Measurements from ENCODE around the gene EIF3F.

GRCh38 chr11:7967097-7967496 is 20.0 kb upstream of the EIF3F start:
- TF ChIP-seq CTCF (conservative IDR thresholded peaks at IDR 0.05; ENCODE audit: low read depth, low read length): no peak
- TF ChIP-seq BHLHE40 (IDR thresholded peaks at IDR 0.05; ENCODE audit: low read depth, low read length): no peak
- no peak for TF ChIP-seq POLR2A (IDR thresholded peaks at IDR 0.05; ENCODE audit: low read depth, low read length)
- TF ChIP-seq RCOR1 (IDR thresholded peaks at IDR 0.05; ENCODE audit: insufficient replicate concordance, low read length): no peak
- TF ChIP-seq MXI1 (IDR thresholded peaks at IDR 0.05; ENCODE audit: borderline replicate concordance, low read depth, low read length): no peak
- TF ChIP-seq MAZ (IDR thresholded peaks at IDR 0.05; ENCODE audit: borderline replicate concordance, low read depth, low read length): no peak
- TF ChIP-seq USF2 (IDR thresholded peaks at IDR 0.05; ENCODE audit: low read depth, low read length): no peak
- no peak for TF ChIP-seq SMC3 (IDR thresholded peaks at IDR 0.05; ENCODE audit: low read depth, low read length)
- TF ChIP-seq CHD1 (IDR thresholded peaks at IDR 0.05; ENCODE audit: low read depth, low read length): no peak
- TF ChIP-seq ELK1 (IDR thresholded peaks at IDR 0.05; ENCODE audit: borderline replicate concordance, low read depth, low read length): no peak
- TF ChIP-seq RAD21 (IDR thresholded peaks at IDR 0.05; ENCODE audit: low read length): no peak
- TF ChIP-seq CEBPB (IDR thresholded peaks at IDR 0.05; ENCODE audit: low read depth, low read length): no peak
- no peak for TF ChIP-seq MAFK (IDR thresholded peaks at IDR 0.05; ENCODE audit: low read depth, low read length)
- TF ChIP-seq FOS (IDR thresholded peaks at IDR 0.05; ENCODE audit: low read depth, low read length): no peak
